Measurements from ENCODE around the gene SLC29A2.

The SLC29A2 gene

GRCh38 chr11:66327171-66328030 is 44.2 kb downstream of the SLC29A2 start:
- H3K4me3 ChIP-seq (ENCODE audit: low read depth, low read length) = no peak overlapping the region
- TF ChIP-seq CTCF (IDR thresholded peaks at IDR 0.05; ENCODE audit: low read depth, low read length) (no peak), POLR2A (IDR thresholded peaks at IDR 0.05; ENCODE audit: extremely low read depth, insufficient read length) (no peak), MYC (IDR thresholded peaks at IDR 0.05; ENCODE audit: low read depth, low read length) (no peak), MAX (IDR thresholded peaks at IDR 0.05; ENCODE audit: low read depth, low read length) (no peak)
- DNase-seq (ENCODE audit: low read depth) = no peak

GRCh38 chr11:66326261-66327111 is 45.1 kb downstream of the SLC29A2 start:
- no peak overlapping the region for H3K4me3 ChIP-seq (ENCODE audit: low read depth, low read length)
- TF ChIP-seq MYC (IDR thresholded peaks at IDR 0.05; ENCODE audit: low read depth, low read length) (no peak), POLR2A (IDR thresholded peaks at IDR 0.05; ENCODE audit: extremely low read depth, insufficient read length) (no peak), CTCF (IDR thresholded peaks at IDR 0.05; ENCODE audit: low read depth, low read length) (no peak), MAX (IDR thresholded peaks at IDR 0.05; ENCODE audit: low read depth, low read length) (no peak)
- DNase-seq (ENCODE audit: low read depth) = peak; percentile 44

GRCh38 chr11:66325263-66325671 is 46.3 kb downstream of the SLC29A2 start:
- TF ChIP-seq MYC (IDR thresholded peaks at IDR 0.05; ENCODE audit: low read depth, low read length) = no peak
- peak; percentile 25; the same call in 1 of the 2 replicates for TF ChIP-seq MAX (IDR thresholded peaks at IDR 0.05; ENCODE audit: low read depth, low read length)
- peak; percentile 50 for DNase-seq (ENCODE audit: low read depth)
- no peak overlapping the region for H3K4me3 ChIP-seq (ENCODE audit: low read depth, low read length)

- TF ChIP-seq MAX (IDR thresholded peaks at IDR 0.05; ENCODE audit: low read depth, low read length) = no peak
- TF ChIP-seq POLR2A (IDR thresholded peaks at IDR 0.05; ENCODE audit: extremely low read depth, insufficient read length) = no peak
- TF ChIP-seq MYC (IDR thresholded peaks at IDR 0.05; ENCODE audit: low read depth, low read length) = no peak
- TF ChIP-seq CTCF (IDR thresholded peaks at IDR 0.05; ENCODE audit: low read depth, low read length) = no peak
- no peak overlapping the region for H3K4me3 ChIP-seq (ENCODE audit: low read depth, low read length)
- DNase-seq (ENCODE audit: low read depth) = no peak
Observed at GRCh38 chr11:66324664-66325063, 46.9 kb downstream of the SLC29A2 start.

GRCh38 chr11:66323684-66324083 is 47.9 kb downstream of the SLC29A2 start:
- DNase-seq (ENCODE audit: low read depth) = no peak
- H3K4me3 ChIP-seq (ENCODE audit: low read depth, low read length) = no peak overlapping the region
- TF ChIP-seq MAX (IDR thresholded peaks at IDR 0.05; ENCODE audit: low read depth, low read length) (no peak), MYC (IDR thresholded peaks at IDR 0.05; ENCODE audit: low read depth, low read length) (no peak), CTCF (IDR thresholded peaks at IDR 0.05; ENCODE audit: low read depth, low read length) (no peak), POLR2A (IDR thresholded peaks at IDR 0.05; ENCODE audit: extremely low read depth, insufficient read length) (no peak)

All from NB4 (cell line).